ENCODE data around the gene SLC38A11. TPM values are rescaled to one million over a fixed set of nuclear protein-coding genes. Genes with fewer than 3 reads are reported as not detected.

Gene SLC38A11
- polyA plus RNA-seq, 1 of the 3 experiments (the other 2 are of a cell fraction): not detected

DNA sequence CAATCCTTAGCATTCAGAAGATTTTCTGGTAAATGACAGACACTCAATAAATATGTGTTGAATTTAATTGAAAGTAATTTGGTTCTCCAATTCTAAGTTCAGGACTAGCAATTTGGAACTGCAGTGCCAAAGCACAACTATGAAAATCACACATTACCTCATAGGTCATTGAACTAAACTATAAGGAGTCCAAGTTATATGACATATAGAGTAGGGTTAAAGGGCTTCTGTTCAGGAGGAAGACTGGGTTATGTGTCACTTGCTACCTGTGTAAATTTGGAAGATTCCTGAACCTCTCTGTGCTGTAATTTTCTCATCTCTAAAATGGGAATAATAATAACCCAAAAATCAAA, 85.9 kb downstream of the SLC38A11 start (continued):
- TF ChIP-seq REST (IDR thresholded peaks at IDR 0.05; ENCODE audit: low read depth, low read length) (no peak), CHD2 (IDR thresholded peaks at IDR 0.05; ENCODE audit: low read length, partially characterized antibody) (no peak)

DNA sequence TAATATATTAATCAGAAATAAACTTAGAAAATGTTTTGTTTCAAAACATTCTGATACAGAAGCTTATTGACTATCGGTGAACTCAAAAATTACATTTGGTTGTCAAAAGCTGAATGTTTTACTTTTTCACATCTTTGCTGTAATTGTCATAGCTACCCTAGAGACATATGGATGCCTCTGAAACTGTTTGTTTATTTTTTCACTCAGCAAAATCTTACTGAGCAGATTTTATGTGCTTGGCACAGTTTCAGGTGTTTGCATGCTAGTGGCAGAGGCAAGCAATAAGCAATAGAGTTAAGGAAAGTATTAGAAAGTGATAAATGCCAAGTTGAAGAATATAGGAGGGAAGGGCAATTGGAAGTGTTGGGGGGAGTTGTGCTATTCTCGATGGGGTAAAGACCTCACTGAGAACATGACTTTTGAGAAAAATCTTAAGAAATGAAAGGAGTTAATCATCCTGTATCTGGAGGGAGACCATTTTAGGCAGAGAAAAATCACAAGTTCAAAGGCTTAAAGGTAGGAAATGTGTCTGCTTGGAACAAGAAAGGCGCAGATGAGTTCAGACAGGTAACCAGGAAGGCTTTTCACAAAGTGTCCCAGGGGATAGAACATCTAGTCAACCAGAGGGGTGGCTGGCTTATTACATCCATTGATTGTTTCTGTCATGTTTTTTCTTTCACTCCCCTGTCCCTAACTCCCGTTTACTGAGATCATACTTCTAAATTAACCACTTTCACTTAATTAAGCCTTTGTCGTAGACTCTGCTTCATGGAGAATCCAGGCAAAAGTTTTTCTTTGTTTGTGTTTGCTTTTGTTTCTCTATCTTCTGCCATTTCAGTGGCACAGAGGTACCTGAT, 86.5 kb downstream of the SLC38A11 start:
- POLR2A ChIA-PET: no interaction called here
- no peaks in the 10 kb centered on the region for H3K4me1 ChIP-seq (ENCODE audit: control insufficient read depth in 1 of 2, insufficient read depth in 2 of 2, low read depth in 1 of 2, low read length in 1 of 2)
- H3K9ac ChIP-seq: no peak overlapping the region
- no peak for TF ChIP-seq FOXM1 (IDR thresholded peaks at IDR 0.05; ENCODE audit: low read depth)
- TF ChIP-seq JUND (IDR thresholded peaks at IDR 0.05): no peak
- no peak for TF ChIP-seq TCF12 (IDR thresholded peaks at IDR 0.05)
- TF ChIP-seq GATA2 (CRISPR knock-in tag; IDR thresholded peaks at IDR 0.05): no peak
- TF ChIP-seq EZH2phosphoT487 (IDR thresholded peaks at IDR 0.05; ENCODE audit: borderline replicate concordance, low read depth): no peak
- TF ChIP-seq, protein P1, sequence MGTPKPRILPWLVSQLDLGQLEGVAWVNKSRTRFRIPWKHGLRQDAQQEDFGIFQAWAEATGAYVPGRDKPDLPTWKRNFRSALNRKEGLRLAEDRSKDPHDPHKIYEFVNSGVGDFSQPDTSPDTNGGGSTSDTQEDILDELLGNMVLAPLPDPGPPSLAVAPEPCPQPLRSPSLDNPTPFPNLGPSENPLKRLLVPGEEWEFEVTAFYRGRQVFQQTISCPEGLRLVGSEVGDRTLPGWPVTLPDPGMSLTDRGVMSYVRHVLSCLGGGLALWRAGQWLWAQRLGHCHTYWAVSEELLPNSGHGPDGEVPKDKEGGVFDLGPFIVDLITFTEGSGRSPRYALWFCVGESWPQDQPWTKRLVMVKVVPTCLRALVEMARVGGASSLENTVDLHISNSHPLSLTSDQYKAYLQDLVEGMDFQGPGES (IDR thresholded peaks at IDR 0.05; ENCODE audit: low read depth, low read length): no peak
- no peak for TF ChIP-seq RAD21 (IDR thresholded peaks at IDR 0.05; ENCODE audit: low read length)
- no peak for TF ChIP-seq EP300 (IDR thresholded peaks at IDR 0.05; ENCODE audit: borderline replicate concordance in 1 of 2, low read depth in 1 of 2, low read length in 1 of 2)
- TF ChIP-seq CTCF (IDR thresholded peaks at IDR 0.05): no peak
- no peak overlapping the region for H3K4me2 ChIP-seq
- H3K36me3 ChIP-seq (replicated peaks in 1 of 2; ENCODE audit: control insufficient read depth in 1 of 2, insufficient read depth in 2 of 2, low read length in 1 of 2): no peaks in the 10 kb centered on the region
- no peaks in the 10 kb centered on the region for H3F3A ChIP-seq (replicated peaks; ENCODE audit: insufficient read depth)
- H3K27me3 ChIP-seq (ENCODE audit: insufficient read depth): no peaks in the 10 kb centered on the region
- no peaks in the 10 kb centered on the region for H3K9me3 ChIP-seq
- DNase-seq: no peak
- no peaks in the 10 kb centered on the region for H3K79me2 ChIP-seq (ENCODE audit: insufficient read depth)
- H3K9me2 ChIP-seq: no peaks in the 10 kb centered on the region
- no peaks in the 10 kb centered on the region for H4K20me1 ChIP-seq (ENCODE audit: insufficient read depth)
- H2AFZ ChIP-seq (ENCODE audit: low read depth): no peak overlapping the region
- 91% methylated on average over 5 of the region's 5 CpGs for WGBS (ENCODE audit: low lambda C conversion rate)
- H3K4me3 ChIP-seq (ENCODE audit: low read depth in 2 of 2, low read length in 1 of 2): no peak overlapping the region
- CTCF ChIA-PET: no interaction called here
- H3K27ac ChIP-seq (ENCODE audit: low read depth in 2 of 2, low read length in 1 of 2): no peak overlapping the region

Data from SK-N-SH (cell line).